ENCODE data around the gene SCYL1. TPM values are rescaled to one million over a fixed set of nuclear protein-coding genes. Genes with fewer than 3 reads are reported as not detected.

SCYL1 gene
- total and polyA plus RNA-seq, 4 donors = 33.7 to 62.0 (median 52.6) TPM

- 56% methylated on average over 31 of the region's 31 CpGs for WGBS
- H3K27ac ChIP-seq (ENCODE audit: low read depth in 1 of 2, low read length in 2 of 2) = peak overlapping the region; percentile 92 to 95
- H3K4me3 ChIP-seq (ENCODE audit: low read depth in 1 of 3, low read length in 3 of 3) = peak overlapping the region; percentile 67 to 95 (median 82)
- no peaks in the 10 kb centered on the region for H3K27me3 ChIP-seq (ENCODE audit: control insufficient read depth in 4 of 4, insufficient read depth in 4 of 4, low read length in 3 of 4)
- no peak for DNase-seq (ENCODE audit: low spot score)
- peak overlapping the region; percentile 69 to 86 for H3K9ac ChIP-seq (ENCODE audit: low read depth in 1 of 2, low read length in 2 of 2)
- H3K36me3 ChIP-seq (ENCODE audit: control insufficient read depth in 4 of 4, insufficient read depth in 3 of 4, low read depth in 1 of 4, low read length in 3 of 4) = peaks cover 3 to 15% (median 5%) of the 10 kb centered on the region in 4 donors
- TF ChIP-seq EGR1 (IDR thresholded peaks at IDR 0.05; ENCODE audit: low read depth in 2 of 2) = no peak
- TF ChIP-seq JUND (IDR thresholded peaks at IDR 0.05) = no peak
- TF ChIP-seq SP1 (IDR thresholded peaks at IDR 0.05) = no peak
- no peak for TF ChIP-seq HNF4A (conservative IDR thresholded peaks at IDR 0.05)
- no peak for TF ChIP-seq TAF1 (conservative IDR thresholded peaks at IDR 0.05)
- no peaks in the 10 kb centered on the region for H3K9me3 ChIP-seq (ENCODE audit: control insufficient read depth in 4 of 4, low read length in 3 of 4)
- H3K4me1 ChIP-seq (ENCODE audit: control insufficient read depth in 4 of 4, insufficient read depth in 4 of 4, low read length in 3 of 4) = peaks cover 17 to 58% (median 49%) of the 10 kb centered on the region in 4 donors
Measured at GRCh38 chr11:65525546-65526480, 930 bp downstream of the SCYL1 start.

DNA sequence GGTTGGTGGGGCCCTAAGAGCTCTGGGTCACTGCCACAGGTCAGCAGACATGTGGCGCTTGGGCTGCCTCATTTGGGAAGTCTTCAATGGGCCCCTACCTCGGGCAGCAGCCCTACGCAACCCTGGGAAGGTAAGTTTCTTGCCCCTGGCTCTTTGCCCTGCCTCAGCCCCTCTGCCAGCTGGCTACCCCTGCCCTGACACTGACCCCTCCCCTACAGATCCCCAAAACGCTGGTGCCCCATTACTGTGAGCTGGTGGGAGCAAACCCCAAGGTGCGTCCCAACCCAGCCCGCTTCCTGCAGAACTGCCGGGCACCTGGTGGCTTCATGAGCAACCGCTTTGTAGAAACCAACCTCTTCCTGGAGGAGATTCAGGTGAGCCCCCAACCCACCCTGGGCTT is 1.9 kb downstream of the SCYL1 start:
- WGBS = 95% methylated on average over 8 of the region's 8 CpGs
- Histone ChIP-seq H3K4me1 (ENCODE audit: control insufficient read depth in 4 of 4, insufficient read depth in 4 of 4, low read length in 3 of 4) (peaks cover 18 to 67% (median 56%) of the 10 kb centered on the region in 4 donors), H3K9ac (ENCODE audit: low read depth in 1 of 2, low read length in 2 of 2) (no peak overlapping the region), H3K27ac (ENCODE audit: low read depth in 1 of 2, low read length in 2 of 2) (no peak overlapping the region), H3K36me3 (ENCODE audit: control insufficient read depth in 4 of 4, insufficient read depth in 3 of 4, low read depth in 1 of 4, low read length in 3 of 4) (peaks cover 7 to 23% (median 11%) of the 10 kb centered on the region in 4 donors), H3K9me3 (ENCODE audit: control insufficient read depth in 4 of 4, low read length in 3 of 4) (no peaks in the 10 kb centered on the region), H3K27me3 (ENCODE audit: control insufficient read depth in 4 of 4, insufficient read depth in 4 of 4, low read length in 3 of 4) (no peaks in the 10 kb centered on the region), H3K4me3 (ENCODE audit: low read depth in 1 of 3, low read length in 3 of 3) (no peak overlapping the region)
- no peak for TF ChIP-seq RXRA (IDR thresholded peaks at IDR 0.05)
- TF ChIP-seq FOXA2 (IDR thresholded peaks at IDR 0.05) = no peak
- no peak for TF ChIP-seq HNF4G (IDR thresholded peaks at IDR 0.05)
- TF ChIP-seq SP1 (IDR thresholded peaks at IDR 0.05) = no peak
- TF ChIP-seq TAF1 (conservative IDR thresholded peaks at IDR 0.05) = no peak
- TF ChIP-seq NR2F2 (IDR thresholded peaks at IDR 0.05) = no peak
- TF ChIP-seq EGR1 (IDR thresholded peaks at IDR 0.05; ENCODE audit: low read depth in 2 of 2) = no peak
- TF ChIP-seq GABPA (IDR thresholded peaks at IDR 0.05 in 1 of 2, conservative IDR thresholded peaks at IDR 0.05 in 1 of 2) = no peak
- TF ChIP-seq, protein P1, sequence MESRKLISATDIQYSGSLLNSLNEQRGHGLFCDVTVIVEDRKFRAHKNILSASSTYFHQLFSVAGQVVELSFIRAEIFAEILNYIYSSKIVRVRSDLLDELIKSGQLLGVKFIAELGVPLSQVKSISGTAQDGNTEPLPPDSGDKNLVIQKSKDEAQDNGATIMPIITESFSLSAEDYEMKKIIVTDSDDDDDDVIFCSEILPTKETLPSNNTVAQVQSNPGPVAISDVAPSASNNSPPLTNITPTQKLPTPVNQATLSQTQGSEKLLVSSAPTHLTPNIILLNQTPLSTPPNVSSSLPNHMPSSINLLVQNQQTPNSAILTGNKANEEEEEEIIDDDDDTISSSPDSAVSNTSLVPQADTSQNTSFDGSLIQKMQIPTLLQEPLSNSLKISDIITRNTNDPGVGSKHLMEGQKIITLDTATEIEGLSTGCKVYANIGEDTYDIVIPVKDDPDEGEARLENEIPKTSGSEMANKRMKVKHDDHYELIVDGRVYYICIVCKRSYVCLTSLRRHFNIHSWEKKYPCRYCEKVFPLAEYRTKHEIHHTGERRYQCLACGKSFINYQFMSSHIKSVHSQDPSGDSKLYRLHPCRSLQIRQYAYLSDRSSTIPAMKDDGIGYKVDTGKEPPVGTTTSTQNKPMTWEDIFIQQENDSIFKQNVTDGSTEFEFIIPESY (IDR thresholded peaks at IDR 0.05) = no peak
- no peak for TF ChIP-seq RAD21 (IDR thresholded peaks at IDR 0.05)
- TF ChIP-seq ATF3 (IDR thresholded peaks at IDR 0.05) = no peak
- TF ChIP-seq YY1 (IDR thresholded peaks at IDR 0.05) = no peak
- no peak for DNase-seq (ENCODE audit: low spot score)

DNA sequence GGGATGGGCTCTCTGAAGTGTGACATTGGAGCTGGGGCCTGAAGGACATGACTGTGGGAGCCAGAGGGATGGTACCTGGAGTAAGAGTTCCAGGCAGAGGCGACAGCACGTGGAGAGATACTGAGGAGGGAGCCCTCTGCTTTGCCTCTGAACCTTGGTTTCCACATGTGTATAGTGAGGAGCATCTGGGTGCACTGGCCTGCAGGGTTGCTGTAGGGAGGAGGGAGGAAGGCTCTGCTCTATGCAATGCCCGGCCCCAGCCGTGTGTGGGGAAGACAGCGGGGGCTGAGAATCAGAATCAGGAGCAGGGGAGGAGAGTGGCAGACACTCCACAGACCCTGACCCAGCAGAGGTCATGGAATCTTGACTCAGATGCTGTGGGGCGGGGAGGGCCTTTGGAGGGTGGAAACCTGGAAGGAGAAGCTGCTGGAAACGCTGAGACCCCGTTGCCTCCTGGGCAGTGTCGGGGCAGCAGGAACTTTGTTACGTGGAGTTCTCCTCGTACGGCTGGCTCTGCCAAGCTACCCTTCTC is 4.0 kb downstream of the SCYL1 start:
- Histone ChIP-seq H3K27me3 (ENCODE audit: control insufficient read depth in 4 of 4, insufficient read depth in 4 of 4, low read length in 3 of 4) (no peaks in the 10 kb centered on the region), H3K4me3 (ENCODE audit: low read depth in 1 of 3, low read length in 3 of 3) (no peak overlapping the region), H3K4me1 (ENCODE audit: control insufficient read depth in 4 of 4, insufficient read depth in 4 of 4, low read length in 3 of 4) (peaks cover 18 to 71% (median 54%) of the 10 kb centered on the region in 4 donors), H3K36me3 (ENCODE audit: control insufficient read depth in 4 of 4, insufficient read depth in 3 of 4, low read depth in 1 of 4, low read length in 3 of 4) (peaks cover 8 to 29% (median 14%) of the 10 kb centered on the region in 4 donors), H3K9ac (ENCODE audit: low read depth in 1 of 2, low read length in 2 of 2) (no peak overlapping the region), H3K27ac (ENCODE audit: low read depth in 1 of 2, low read length in 2 of 2) (no peak overlapping the region), H3K9me3 (ENCODE audit: control insufficient read depth in 4 of 4, low read length in 3 of 4) (no peaks in the 10 kb centered on the region)
- no peak for DNase-seq (ENCODE audit: low spot score)
- WGBS = 89% methylated on average over 12 of the region's 12 CpGs
- TF ChIP-seq, protein P2, sequence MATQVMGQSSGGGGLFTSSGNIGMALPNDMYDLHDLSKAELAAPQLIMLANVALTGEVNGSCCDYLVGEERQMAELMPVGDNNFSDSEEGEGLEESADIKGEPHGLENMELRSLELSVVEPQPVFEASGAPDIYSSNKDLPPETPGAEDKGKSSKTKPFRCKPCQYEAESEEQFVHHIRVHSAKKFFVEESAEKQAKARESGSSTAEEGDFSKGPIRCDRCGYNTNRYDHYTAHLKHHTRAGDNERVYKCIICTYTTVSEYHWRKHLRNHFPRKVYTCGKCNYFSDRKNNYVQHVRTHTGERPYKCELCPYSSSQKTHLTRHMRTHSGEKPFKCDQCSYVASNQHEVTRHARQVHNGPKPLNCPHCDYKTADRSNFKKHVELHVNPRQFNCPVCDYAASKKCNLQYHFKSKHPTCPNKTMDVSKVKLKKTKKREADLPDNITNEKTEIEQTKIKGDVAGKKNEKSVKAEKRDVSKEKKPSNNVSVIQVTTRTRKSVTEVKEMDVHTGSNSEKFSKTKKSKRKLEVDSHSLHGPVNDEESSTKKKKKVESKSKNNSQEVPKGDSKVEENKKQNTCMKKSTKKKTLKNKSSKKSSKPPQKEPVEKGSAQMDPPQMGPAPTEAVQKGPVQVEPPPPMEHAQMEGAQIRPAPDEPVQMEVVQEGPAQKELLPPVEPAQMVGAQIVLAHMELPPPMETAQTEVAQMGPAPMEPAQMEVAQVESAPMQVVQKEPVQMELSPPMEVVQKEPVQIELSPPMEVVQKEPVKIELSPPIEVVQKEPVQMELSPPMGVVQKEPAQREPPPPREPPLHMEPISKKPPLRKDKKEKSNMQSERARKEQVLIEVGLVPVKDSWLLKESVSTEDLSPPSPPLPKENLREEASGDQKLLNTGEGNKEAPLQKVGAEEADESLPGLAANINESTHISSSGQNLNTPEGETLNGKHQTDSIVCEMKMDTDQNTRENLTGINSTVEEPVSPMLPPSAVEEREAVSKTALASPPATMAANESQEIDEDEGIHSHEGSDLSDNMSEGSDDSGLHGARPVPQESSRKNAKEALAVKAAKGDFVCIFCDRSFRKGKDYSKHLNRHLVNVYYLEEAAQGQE (IDR thresholded peaks at IDR 0.05) = no peak
- no peak for TF ChIP-seq RXRA (IDR thresholded peaks at IDR 0.05)
- TF ChIP-seq RAD21 (IDR thresholded peaks at IDR 0.05) = no peak
- no peak for TF ChIP-seq FOXA2 (IDR thresholded peaks at IDR 0.05)
- no peak for TF ChIP-seq HNF4G (IDR thresholded peaks at IDR 0.05)
- TF ChIP-seq GABPA (IDR thresholded peaks at IDR 0.05 in 1 of 2, conservative IDR thresholded peaks at IDR 0.05 in 1 of 2) = no peak
- no peak for TF ChIP-seq EGR1 (IDR thresholded peaks at IDR 0.05; ENCODE audit: low read depth in 2 of 2)
- no peak for TF ChIP-seq YY1 (IDR thresholded peaks at IDR 0.05)
- TF ChIP-seq HNF4A (conservative IDR thresholded peaks at IDR 0.05) = no peak
- TF ChIP-seq MAX (IDR thresholded peaks at IDR 0.05) = no peak
- no peak for TF ChIP-seq NR2F2 (IDR thresholded peaks at IDR 0.05)
- TF ChIP-seq FOXA1 (IDR thresholded peaks at IDR 0.05) = no peak
- no peak for TF ChIP-seq TAF1 (conservative IDR thresholded peaks at IDR 0.05)
- TF ChIP-seq ATF3 (IDR thresholded peaks at IDR 0.05) = no peak
